GM10266 (cell line): Measurements from ENCODE around the gene TLCD3B.

Experiments used
- DNase-seq: peaks from one replicate; pipeline ENCODE4 v3.0.0; 2012; ENCODE audit errors: extremely low spot score
- CTCF ChIP-seq: IDR thresholded peaks from 2 replicates; pipeline ENCODE4 v1.5.1; 2012; ENCODE audit warnings: mild to moderate bottlenecking, low read depth; ENCODE audit not compliant: control insufficient read depth, insufficient read depth; ENCODE audit errors: missing control alignments

Gene TLCD3B

GRCh38 chr16:29985271-29985811 is 45.7 kb downstream of the TLCD3B start:
- no peak for TF ChIP-seq CTCF
- DNase-seq = no peak

GRCh38 chr16:29984764-29985147 is 46.3 kb downstream of the TLCD3B start:
- no peak for TF ChIP-seq CTCF
- no peak for DNase-seq

GRCh38 chr16:29984137-29984763 is 46.8 kb downstream of the TLCD3B start:
- no peak for DNase-seq

GRCh38 chr16:29983420-29984136 is 47.5 kb downstream of the TLCD3B start:
- no peak for TF ChIP-seq CTCF
- no peak for DNase-seq

More at GRCh38 chr16:29984137-29984763, 46.8 kb downstream of the TLCD3B start:
- no peak for TF ChIP-seq CTCF

GRCh38 chr16:29982560-29983419 is 48.3 kb downstream of the TLCD3B start:
- DNase-seq = no peak
- no peak for TF ChIP-seq CTCF

GRCh38 chr16:29978564-29979270 is 52.4 kb downstream of the TLCD3B start:
- TF ChIP-seq CTCF = no peak
- DNase-seq = no peak
